ENCODE data around the gene GEN1. TPM values are rescaled to one million over a fixed set of nuclear protein-coding genes. Genes with fewer than 3 reads are reported as not detected.

The GEN1 gene
- total RNA-seq, 1 donor from 2014 or later = 19.6 TPM

DNA sequence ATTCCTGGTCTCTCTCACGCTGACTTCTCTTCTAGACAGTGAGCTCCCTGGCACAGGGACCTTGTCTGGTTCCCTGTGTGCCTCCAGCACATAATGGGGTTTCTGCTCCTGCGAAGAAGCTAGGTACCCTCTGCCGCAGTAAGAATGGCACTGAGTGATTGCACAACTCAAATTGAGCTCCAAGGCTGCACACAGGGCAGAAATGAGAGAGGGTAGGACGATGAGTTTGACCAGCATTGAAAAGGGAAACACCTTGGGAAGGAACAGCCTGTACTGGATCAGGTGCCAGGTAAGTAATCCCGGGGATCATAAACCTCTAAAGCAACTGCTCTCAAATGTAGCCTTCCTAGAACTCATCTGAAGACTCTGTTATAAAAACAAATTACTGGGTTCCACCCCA lies 41.4 kb downstream of the GEN1 start:
- Mint-ChIP-seq H3K9me3 (no peaks in the 10 kb centered on the region), H3K27ac (no peak overlapping the region), H3K27me3 (ENCODE audit: low read depth) (peaks cover 26% of the 10 kb centered on the region), H3K4me1 (peaks cover 18% of the 10 kb centered on the region), H3K4me3 (no peak overlapping the region), H3K36me3 (no peaks in the 10 kb centered on the region)
- TF ChIP-seq, protein P1, sequence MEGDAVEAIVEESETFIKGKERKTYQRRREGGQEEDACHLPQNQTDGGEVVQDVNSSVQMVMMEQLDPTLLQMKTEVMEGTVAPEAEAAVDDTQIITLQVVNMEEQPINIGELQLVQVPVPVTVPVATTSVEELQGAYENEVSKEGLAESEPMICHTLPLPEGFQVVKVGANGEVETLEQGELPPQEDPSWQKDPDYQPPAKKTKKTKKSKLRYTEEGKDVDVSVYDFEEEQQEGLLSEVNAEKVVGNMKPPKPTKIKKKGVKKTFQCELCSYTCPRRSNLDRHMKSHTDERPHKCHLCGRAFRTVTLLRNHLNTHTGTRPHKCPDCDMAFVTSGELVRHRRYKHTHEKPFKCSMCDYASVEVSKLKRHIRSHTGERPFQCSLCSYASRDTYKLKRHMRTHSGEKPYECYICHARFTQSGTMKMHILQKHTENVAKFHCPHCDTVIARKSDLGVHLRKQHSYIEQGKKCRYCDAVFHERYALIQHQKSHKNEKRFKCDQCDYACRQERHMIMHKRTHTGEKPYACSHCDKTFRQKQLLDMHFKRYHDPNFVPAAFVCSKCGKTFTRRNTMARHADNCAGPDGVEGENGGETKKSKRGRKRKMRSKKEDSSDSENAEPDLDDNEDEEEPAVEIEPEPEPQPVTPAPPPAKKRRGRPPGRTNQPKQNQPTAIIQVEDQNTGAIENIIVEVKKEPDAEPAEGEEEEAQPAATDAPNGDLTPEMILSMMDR (IDR thresholded peaks at IDR 0.05; ENCODE audit: unreplicated experiment) = no peak
- no peak for DNase-seq (ENCODE audit: low spot score in 2 of 2, unreplicated experiment in 2 of 2)

DNA sequence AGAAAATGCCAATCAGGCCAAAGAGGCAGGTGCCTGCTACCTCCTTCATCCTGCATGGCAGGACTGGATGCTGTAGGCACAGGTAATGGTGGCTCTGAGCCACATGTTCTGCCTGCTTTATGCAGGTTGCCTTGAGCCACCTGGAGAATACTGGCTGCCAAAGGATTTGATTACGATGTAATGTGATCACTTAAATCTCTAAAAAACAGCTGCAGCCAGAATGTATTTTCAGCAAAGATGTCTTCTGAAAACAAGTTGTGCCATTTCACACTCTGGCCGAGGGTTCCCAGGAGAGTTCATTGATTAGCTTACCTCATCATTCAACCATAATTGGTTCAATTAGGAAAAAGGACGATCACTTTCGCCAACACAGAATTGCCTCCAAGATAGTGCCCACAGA lies 44.4 kb downstream of the GEN1 start:
- Mint-ChIP-seq H3K27me3 (ENCODE audit: low read depth) (peaks cover 21% of the 10 kb centered on the region), H3K36me3 (no peaks in the 10 kb centered on the region), H3K4me1 (peaks cover 13% of the 10 kb centered on the region), H3K4me3 (no peak overlapping the region), H3K27ac (no peak overlapping the region), H3K9me3 (no peaks in the 10 kb centered on the region)
- no peak for DNase-seq (ENCODE audit: low spot score in 2 of 2, unreplicated experiment in 2 of 2)
- TF ChIP-seq, protein P1 (IDR thresholded peaks at IDR 0.05; ENCODE audit: unreplicated experiment) = no peak

DNA sequence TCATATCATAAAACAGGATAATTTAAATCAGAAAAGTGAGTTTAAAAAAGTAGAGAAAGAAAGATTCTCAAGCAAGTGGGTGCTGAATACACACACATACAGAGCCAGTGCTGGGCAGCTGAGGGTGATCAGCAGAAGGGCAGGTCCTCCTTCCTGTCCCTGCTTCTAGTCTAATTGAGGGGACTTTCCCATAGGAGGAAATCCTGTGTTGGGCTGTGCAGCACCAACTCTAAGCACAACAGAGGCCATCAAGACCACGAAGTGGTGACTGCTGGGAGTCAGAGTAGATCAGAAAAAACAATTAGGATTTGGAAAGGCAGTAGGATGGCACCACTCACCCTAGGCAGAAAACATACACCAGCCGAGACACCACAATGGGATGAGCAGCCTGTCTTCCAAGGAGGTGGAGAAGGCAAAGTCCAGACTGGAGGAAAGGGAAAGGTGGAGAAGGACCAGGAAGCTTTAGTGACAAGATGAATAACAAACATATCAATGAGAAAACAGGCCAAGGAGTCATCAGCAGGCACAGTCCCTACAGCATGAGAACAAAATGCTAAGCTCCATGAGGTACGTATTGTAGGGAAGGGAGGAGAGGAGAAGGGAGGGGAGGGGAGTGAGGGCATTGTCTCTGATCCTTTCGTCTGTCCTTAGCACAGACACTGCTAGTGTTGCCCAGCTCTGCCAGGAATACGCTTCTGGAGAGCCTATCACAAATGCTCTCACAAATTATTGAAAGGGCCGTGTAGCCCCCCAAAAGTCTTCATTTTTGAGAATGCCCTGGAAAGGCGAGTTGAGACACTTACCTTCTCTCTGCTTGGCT lies 45.6 kb downstream of the GEN1 start:
- H3K4me1 Mint-ChIP-seq = peaks cover 12% of the 10 kb centered on the region
- H3K27ac Mint-ChIP-seq = no peak overlapping the region
- no peak overlapping the region for H3K4me3 Mint-ChIP-seq
- H3K36me3 Mint-ChIP-seq = no peaks in the 10 kb centered on the region
- DNase-seq (ENCODE audit: low spot score in 2 of 2, unreplicated experiment in 2 of 2) = no peak
- H3K9me3 Mint-ChIP-seq = no peaks in the 10 kb centered on the region
- peaks cover 21% of the 10 kb centered on the region for H3K27me3 Mint-ChIP-seq (ENCODE audit: low read depth)
- TF ChIP-seq, protein P1 (IDR thresholded peaks at IDR 0.05; ENCODE audit: unreplicated experiment) = no peak

DNA sequence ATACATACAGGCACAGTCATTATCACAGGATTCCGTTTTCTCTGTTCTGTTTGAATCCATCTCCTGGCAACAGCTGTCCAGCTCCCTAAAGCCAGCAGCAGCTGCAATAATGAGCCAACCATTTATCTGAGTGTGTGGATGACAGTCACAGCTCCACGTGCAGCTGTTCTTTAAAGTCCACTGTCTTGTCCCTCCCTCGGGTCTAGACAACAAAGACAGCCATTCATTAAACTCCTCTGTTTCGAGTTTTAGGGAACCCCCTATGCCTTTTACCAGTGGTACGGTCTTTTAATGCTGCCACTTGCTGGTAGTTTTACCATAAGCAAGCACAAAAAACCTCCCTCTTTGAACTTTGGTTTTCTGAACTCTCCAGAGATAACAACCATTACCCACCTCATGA lies 46.3 kb downstream of the GEN1 start:
- Mint-ChIP-seq H3K9me3 (no peaks in the 10 kb centered on the region), H3K27me3 (ENCODE audit: low read depth) (peaks cover 19% of the 10 kb centered on the region), H3K4me3 (no peak overlapping the region), H3K4me1 (peaks cover 12% of the 10 kb centered on the region), H3K36me3 (no peaks in the 10 kb centered on the region), H3K27ac (no peak overlapping the region)
- TF ChIP-seq, protein P1 (IDR thresholded peaks at IDR 0.05; ENCODE audit: unreplicated experiment) = no peak
- DNase-seq (ENCODE audit: low spot score in 2 of 2, unreplicated experiment in 2 of 2) = no peak

DNA sequence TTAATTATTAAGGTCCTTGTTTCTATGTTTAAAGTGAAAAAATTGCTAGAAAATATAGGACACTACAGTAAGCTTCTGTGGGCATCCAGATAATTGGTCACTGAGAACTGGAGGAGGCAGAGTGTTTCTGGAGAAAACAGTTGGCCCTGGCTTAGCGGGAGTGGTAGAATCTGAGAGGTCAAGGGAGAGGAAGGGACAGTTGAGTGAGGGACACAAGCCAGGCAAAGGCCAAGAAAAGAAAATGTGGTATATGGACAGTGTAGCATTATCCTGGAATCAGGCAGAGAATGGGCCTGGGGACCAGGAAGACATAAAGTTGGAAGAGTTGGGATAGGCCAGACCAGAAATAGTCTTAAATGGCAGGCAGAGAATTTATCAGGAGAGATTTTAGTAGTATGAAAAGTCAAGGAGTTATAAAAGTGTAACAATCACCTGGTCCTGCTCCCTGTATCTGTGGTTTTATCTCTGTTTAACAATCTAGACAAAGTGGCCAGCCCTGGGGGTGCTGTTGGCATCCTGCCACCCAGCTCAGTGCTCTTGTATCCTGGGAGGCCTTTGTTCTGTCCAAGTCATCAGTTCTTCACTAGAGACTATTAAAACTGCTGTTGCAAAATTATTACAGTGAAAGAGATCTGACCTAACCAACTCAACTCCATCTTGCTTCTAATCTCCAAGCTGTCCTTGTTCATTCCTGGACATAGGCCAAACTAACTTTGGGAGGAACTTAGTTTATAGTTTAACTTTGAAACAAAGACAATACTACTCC lies 46.9 kb downstream of the GEN1 start:
- TF ChIP-seq, protein P1 (IDR thresholded peaks at IDR 0.05; ENCODE audit: unreplicated experiment) = no peak
- no peaks in the 10 kb centered on the region for H3K36me3 Mint-ChIP-seq
- no peak for DNase-seq (ENCODE audit: low spot score in 2 of 2, unreplicated experiment in 2 of 2)
- H3K27me3 Mint-ChIP-seq (ENCODE audit: low read depth) = peaks cover 16% of the 10 kb centered on the region
- H3K9me3 Mint-ChIP-seq = no peaks in the 10 kb centered on the region
- H3K4me1 Mint-ChIP-seq = peaks cover 12% of the 10 kb centered on the region
- H3K4me3 Mint-ChIP-seq = no peak overlapping the region
- peak overlapping the region; percentile 53 for H3K27ac Mint-ChIP-seq

All from mesothelial cell of epicardium (in vitro differentiated cells).